OCI-LY1 (cell line): Measurements from ENCODE around the gene ROCK2.
"Not testable (repeated sequence)": the region's sequence is repeated elsewhere in the genome, so short reads cannot be mapped to it uniquely, and the experiment has no call there.

ENCODE experiments used
- H2AFZ ChIP-seq: fragments of 200-600 bp; sonication (generic), shearing (Covaris generic); 2 replicates; pipeline ENCODE4 v1.6.0; 2014; ENCODE audit warnings: antibody characterized with exemption, mild to moderate bottlenecking, low read length
- H3F3A ChIP-seq: fragments of 200-600 bp; sonication (generic), shearing (Covaris generic); 2 replicates; pipeline ENCODE4 v1.6.0; 2014; ENCODE audit warnings: mild to moderate bottlenecking, antibody characterized with exemption, low read length, moderate library complexity; ENCODE audit not compliant: insufficient read depth
- H3K27ac ChIP-seq: fragments of 200-600 bp; sonication (generic); 2 replicates; pipeline ENCODE4 v1.5.1; 2014; ENCODE audit warnings: low read length, mixed run types, mild to moderate bottlenecking, low read depth; ENCODE audit not compliant: poor library complexity, severe bottlenecking
- H3K27me3 ChIP-seq: fragments of 200-600 bp; sonication (generic); 2 replicates; pipeline ENCODE4 v1.6.0; 2014; ENCODE audit warnings: antibody characterized with exemption, mild to moderate bottlenecking, low read length, moderate library complexity; ENCODE audit not compliant: insufficient read depth
- H3K36me3 ChIP-seq: fragments of 200-600 bp; sonication (generic); 2 replicates; pipeline ENCODE4 v1.6.1; 2014; ENCODE audit warnings: mild to moderate bottlenecking, antibody characterized with exemption, low read length, moderate library complexity, mixed read lengths; ENCODE audit not compliant: insufficient read depth
- H3K4me1 ChIP-seq: fragments of 200-600 bp; sonication (generic); 2 replicates; pipeline ENCODE4 v1.5.1; 2014; ENCODE audit warnings: mild to moderate bottlenecking, low read length, moderate library complexity; ENCODE audit not compliant: insufficient read depth, severe bottlenecking
- H3K4me2 ChIP-seq: fragments of 200-600 bp; sonication (generic), shearing (Covaris generic); 2 replicates; pipeline ENCODE4 v1.6.1; 2014; ENCODE audit warnings: low read length
- H3K4me3 ChIP-seq: fragments of 200-600 bp; sonication (generic); 2 replicates; pipeline ENCODE4 v1.5.1; 2014; ENCODE audit warnings: low read length, low read depth, mild to moderate bottlenecking, mixed read lengths; ENCODE audit not compliant: poor library complexity, severe bottlenecking
- H3K79me2 ChIP-seq: fragments of 200-600 bp; shearing (Covaris generic); 2 replicates; pipeline ENCODE4 v1.6.1; 2016; ENCODE audit warnings: mixed run types, low read length, mixed read lengths; ENCODE audit not compliant: insufficient read depth
- H3K9ac ChIP-seq: fragments of 200-600 bp; sonication (generic), shearing (Covaris generic); 2 replicates; pipeline ENCODE4 v1.6.1; 2014; ENCODE audit warnings: mild to moderate bottlenecking, low read length, mixed read lengths
- H3K9me2 ChIP-seq: fragments of 200-600 bp; sonication (generic), shearing (Covaris generic); 2 replicates; pipeline ENCODE4 v1.6.1; 2014; ENCODE audit warnings: low read depth, mild to moderate bottlenecking, low read length, mixed read lengths
- H3K9me3 ChIP-seq: fragments of 200-600 bp; shearing (Covaris generic); 2 replicates; pipeline ENCODE4 v1.6.1; 2014; ENCODE audit warnings: low read length, mixed read lengths
- H4K20me1 ChIP-seq: fragments of 200-600 bp; sonication (generic), shearing (Covaris generic); 2 replicates; pipeline ENCODE4 v1.6.0; 2016; ENCODE audit warnings: mild to moderate bottlenecking, low read length; ENCODE audit not compliant: insufficient read depth
- CTCF ChIP-seq: fragments of 200-600 bp; sonication (generic), shearing (Covaris generic); IDR thresholded peaks from 2 replicates; pipeline ENCODE4 v1.5.1; 2017; ENCODE audit warnings: mild to moderate bottlenecking, antibody characterized with exemption, low read length, moderate library complexity, mixed read lengths
- EZH2 ChIP-seq: fragments of 200-600 bp; sonication (generic), shearing (Covaris generic); IDR thresholded peaks from 2 replicates; pipeline ENCODE4 v1.8.0; 2017; ENCODE audit warnings: borderline replicate concordance, mixed run types, mild to moderate bottlenecking, antibody characterized with exemption, low read length, moderate library complexity, mixed read lengths

Gene ROCK2

DNA sequence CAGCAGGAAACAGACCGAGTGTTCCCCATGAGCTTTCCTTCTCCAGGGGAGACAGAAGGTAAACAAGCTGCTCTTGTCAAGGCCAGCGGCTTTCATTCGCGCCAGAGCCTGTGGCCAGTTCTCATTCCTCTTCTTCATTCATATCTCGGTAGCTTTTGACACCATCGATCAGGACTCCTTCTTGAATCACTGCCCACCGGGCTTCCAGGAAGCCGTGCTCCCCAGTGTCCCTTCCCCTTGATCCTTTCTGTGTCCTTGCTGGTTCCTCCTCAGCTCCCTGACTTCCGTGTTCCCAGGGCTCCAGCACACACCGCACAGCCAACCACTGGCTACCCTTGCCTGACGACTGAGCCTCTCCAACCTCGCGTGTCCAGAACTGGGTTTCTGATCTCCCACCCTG is 175.1 kb downstream of the ROCK2 start:
- no peaks in the 10 kb centered on the region for H3K79me2 ChIP-seq
- H3K4me2 ChIP-seq: no peak overlapping the region
- H3K4me3 ChIP-seq: no peak overlapping the region
- H3K27me3 ChIP-seq: no peaks in the 10 kb centered on the region; the same call in 1 of the 2 replicates
- no peaks in the 10 kb centered on the region for H3K9me3 ChIP-seq
- H4K20me1 ChIP-seq: no peaks in the 10 kb centered on the region
- no peak overlapping the region for H2AFZ ChIP-seq
- no peaks in the 10 kb centered on the region for H3K4me1 ChIP-seq
- H3K9ac ChIP-seq: no peak overlapping the region
- no peaks in the 10 kb centered on the region for H3K9me2 ChIP-seq
- no peaks in the 10 kb centered on the region for H3F3A ChIP-seq
- TF ChIP-seq CTCF (no peak), EZH2 (no peak)
- H3K36me3 ChIP-seq: no peaks in the 10 kb centered on the region
- no peak overlapping the region for H3K27ac ChIP-seq

DNA sequence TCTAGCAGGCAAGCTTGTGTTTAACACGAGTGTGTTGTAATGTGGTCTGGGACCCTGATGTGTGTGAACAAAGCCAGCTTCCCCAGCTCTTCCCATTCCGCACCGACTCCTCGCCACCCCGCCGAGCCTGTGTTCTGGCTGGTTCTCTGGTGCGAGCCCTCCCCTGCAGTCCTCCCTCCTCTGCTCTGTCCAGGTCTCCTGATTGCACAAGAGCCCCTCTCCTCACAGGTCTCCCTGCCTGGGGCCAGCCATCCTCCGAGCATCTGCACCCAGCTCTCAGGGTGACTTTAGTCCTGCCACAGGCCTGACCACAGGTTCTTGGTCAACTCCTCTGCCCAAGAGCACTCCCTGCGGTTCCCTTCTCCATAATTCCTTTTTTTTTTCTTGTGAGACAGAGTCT is 175.9 kb downstream of the ROCK2 start:
- no peaks in the 10 kb centered on the region for H3K9me2 ChIP-seq
- no peaks in the 10 kb centered on the region for H3K36me3 ChIP-seq
- no peaks in the 10 kb centered on the region for H4K20me1 ChIP-seq
- H2AFZ ChIP-seq: no peak overlapping the region
- no peaks in the 10 kb centered on the region for H3F3A ChIP-seq
- H3K27ac ChIP-seq: no peak overlapping the region
- no peak overlapping the region for H3K4me3 ChIP-seq
- H3K9ac ChIP-seq: no peak overlapping the region
- H3K27me3 ChIP-seq: no peaks in the 10 kb centered on the region; the same call in 1 of the 2 replicates
- no peaks in the 10 kb centered on the region for H3K9me3 ChIP-seq
- no peak for TF ChIP-seq EZH2
- no peaks in the 10 kb centered on the region for H3K79me2 ChIP-seq
- no peak overlapping the region for H3K4me2 ChIP-seq
- no peaks in the 10 kb centered on the region for H3K4me1 ChIP-seq

- Histone ChIP-seq H3K79me2 (no peaks in the 10 kb centered on the region), H3K9ac (no peak overlapping the region), H3K4me3 (no peak overlapping the region), H3F3A (no peaks in the 10 kb centered on the region), H3K9me3 (no peaks in the 10 kb centered on the region), H3K36me3 (no peaks in the 10 kb centered on the region), H3K27ac (no peak overlapping the region), H3K4me1 (no peaks in the 10 kb centered on the region), H3K4me2 (no peak overlapping the region), H4K20me1 (no peaks in the 10 kb centered on the region), H3K9me2 (no peaks in the 10 kb centered on the region), H2AFZ (no peak overlapping the region), H3K27me3 (no peaks in the 10 kb centered on the region; the same call in 1 of the 2 replicates)
- TF ChIP-seq CTCF: no peak
- TF ChIP-seq EZH2: no peak
Observed at GRCh38 chr2:11166476-11166875, 178.0 kb downstream of the ROCK2 start.

DNA sequence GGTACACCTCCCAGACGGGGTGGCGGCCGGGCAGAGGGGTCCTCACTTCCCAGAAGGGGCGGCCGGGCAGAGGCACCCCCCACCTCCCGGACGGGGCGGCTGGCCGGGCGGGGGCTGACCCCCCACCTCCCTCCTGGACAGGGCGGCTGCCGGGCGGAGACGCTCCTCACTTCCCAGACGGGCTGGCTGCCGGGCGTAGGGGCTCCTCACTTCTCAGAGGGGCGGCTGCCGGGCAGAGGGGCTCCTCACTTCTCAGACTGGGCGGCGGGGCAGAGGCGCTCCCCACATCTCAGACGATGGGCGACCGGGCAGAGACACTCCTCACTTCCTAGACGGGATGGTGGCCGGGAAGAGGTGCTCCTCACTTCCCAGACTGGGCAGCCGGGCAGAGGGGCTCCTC is 179.4 kb downstream of the ROCK2 start:
- not testable (repeated sequence) for H3K9me3 ChIP-seq, H3K79me2 ChIP-seq, H3K27ac ChIP-seq, H2AFZ ChIP-seq, H3K9me2 ChIP-seq, H3K4me3 ChIP-seq, H3K27me3 ChIP-seq, H4K20me1 ChIP-seq, H3K4me2 ChIP-seq, H3F3A ChIP-seq, H3K4me1 ChIP-seq, H3K9ac ChIP-seq, H3K36me3 ChIP-seq
